ENCODE measurements around the gene KNTC1. TPM values are rescaled to one million over a fixed set of nuclear protein-coding genes. Genes with fewer than 3 reads are reported as not detected.

KNTC1 gene
- total and polyA plus RNA-seq, 2 of the 13 experiments (the other 11 are each of a cell fraction or from before 2014, with no cell fraction given), result 45.1 to 57.6 TPM

DNA sequence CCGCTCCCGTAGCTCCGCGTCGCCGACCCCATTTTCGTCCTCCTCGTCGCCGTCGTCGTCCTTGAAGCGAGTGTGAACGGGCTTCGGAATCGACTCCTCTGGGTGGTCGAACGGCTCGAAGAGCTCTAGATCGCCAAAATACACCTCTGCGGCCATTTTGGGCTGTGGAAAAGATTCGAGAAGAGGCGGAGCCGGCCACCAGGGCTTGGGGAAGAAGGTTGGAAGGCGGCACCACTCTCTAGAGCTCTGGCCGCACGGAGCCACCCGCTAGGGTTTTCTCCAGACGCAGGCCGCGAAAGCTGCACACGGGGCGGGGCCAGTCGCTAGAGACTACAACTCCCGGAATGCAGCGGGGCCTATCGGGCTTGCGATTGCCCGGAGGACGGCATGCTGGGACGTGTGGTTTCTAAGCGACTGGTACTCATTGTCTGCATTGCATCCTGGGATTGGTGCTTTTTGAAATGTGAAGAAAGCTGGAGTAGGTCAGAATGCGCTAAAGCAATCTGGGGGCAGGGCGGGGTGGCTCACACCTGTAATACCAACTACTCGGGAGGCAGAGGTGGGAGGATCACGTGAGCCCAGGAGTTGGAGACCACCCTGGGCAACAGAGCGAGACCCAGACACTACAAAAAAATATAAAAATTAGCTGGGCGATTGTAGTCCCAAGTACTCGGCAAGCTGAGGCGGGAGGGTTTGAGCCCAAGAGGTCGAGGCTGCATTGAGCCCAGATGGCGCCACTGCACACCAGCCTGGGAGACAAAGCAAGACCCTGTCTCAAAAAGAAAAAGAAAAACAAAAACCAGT lies 26.2 kb upstream of the KNTC1 start, which contains the start of gene ZCCHC8 (continued):
- peak; percentile 26; the same call in 1 of the 2 replicates for TF ChIP-seq ZNF709 (CRISPR knock-in tag; IDR thresholded peaks at IDR 0.05)
- TF ChIP-seq ZNF547 (CRISPR knock-in tag; IDR thresholded peaks at IDR 0.05), result peak; percentile 85
- TF ChIP-seq, protein P1, sequence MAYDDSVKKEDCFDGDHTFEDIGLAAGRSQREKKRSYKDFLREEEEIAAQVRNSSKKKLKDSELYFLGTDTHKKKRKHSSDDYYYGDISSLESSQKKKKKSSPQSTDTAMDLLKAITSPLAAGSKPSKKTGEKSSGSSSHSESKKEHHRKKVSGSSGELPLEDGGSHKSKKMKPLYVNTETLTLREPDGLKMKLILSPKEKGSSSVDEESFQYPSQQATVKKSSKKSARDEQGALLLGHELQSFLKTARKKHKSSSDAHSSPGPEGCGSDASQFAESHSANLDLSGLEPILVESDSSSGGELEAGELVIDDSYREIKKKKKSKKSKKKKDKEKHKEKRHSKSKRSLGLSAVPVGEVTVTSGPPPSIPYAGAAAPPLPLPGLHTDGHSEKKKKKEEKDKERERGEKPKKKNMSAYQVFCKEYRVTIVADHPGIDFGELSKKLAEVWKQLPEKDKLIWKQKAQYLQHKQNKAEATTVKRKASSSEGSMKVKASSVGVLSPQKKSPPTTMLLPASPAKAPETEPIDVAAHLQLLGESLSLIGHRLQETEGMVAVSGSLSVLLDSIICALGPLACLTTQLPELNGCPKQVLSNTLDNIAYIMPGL (CRISPR knock-in tag; IDR thresholded peaks at IDR 0.05; ENCODE audit: borderline replicate concordance in 1 of 2, low read depth in 1 of 2), result peak in 1 of 2 experiments; percentile 85
- peak; percentile 76 for TF ChIP-seq NFYC (CRISPR knock-in tag; IDR thresholded peaks at IDR 0.05)
- TF ChIP-seq, protein P2, sequence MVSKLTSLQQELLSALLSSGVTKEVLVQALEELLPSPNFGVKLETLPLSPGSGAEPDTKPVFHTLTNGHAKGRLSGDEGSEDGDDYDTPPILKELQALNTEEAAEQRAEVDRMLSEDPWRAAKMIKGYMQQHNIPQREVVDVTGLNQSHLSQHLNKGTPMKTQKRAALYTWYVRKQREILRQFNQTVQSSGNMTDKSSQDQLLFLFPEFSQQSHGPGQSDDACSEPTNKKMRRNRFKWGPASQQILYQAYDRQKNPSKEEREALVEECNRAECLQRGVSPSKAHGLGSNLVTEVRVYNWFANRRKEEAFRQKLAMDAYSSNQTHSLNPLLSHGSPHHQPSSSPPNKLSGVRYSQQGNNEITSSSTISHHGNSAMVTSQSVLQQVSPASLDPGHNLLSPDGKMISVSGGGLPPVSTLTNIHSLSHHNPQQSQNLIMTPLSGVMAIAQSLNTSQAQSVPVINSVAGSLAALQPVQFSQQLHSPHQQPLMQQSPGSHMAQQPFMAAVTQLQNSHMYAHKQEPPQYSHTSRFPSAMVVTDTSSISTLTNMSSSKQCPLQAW (CRISPR knock-in tag; IDR thresholded peaks at IDR 0.05), result peak; percentile 77
- TF ChIP-seq, protein P3, sequence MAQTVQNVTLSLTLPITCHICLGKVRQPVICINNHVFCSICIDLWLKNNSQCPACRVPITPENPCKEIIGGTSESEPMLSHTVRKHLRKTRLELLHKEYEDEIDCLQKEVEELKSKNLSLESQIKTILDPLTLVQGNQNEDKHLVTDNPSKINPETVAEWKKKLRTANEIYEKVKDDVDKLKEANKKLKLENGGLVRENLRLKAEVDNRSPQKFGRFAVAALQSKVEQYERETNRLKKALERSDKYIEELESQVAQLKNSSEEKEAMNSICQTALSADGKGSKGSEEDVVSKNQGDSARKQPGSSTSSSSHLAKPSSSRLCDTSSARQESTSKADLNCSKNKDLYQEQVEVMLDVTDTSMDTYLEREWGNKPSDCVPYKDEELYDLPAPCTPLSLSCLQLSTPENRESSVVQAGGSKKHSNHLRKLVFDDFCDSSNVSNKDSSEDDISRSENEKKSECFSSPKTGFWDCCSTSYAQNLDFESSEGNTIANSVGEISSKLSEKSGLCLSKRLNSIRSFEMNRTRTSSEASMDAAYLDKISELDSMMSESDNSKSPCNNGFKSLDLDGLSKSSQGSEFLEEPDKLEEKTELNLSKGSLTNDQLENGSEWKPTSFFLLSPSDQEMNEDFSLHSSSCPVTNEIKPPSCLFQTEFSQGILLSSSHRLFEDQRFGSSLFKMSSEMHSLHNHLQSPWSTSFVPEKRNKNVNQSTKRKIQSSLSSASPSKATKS (CRISPR knock-in tag; IDR thresholded peaks at IDR 0.05), result no peak
- TF ChIP-seq, protein P4, sequence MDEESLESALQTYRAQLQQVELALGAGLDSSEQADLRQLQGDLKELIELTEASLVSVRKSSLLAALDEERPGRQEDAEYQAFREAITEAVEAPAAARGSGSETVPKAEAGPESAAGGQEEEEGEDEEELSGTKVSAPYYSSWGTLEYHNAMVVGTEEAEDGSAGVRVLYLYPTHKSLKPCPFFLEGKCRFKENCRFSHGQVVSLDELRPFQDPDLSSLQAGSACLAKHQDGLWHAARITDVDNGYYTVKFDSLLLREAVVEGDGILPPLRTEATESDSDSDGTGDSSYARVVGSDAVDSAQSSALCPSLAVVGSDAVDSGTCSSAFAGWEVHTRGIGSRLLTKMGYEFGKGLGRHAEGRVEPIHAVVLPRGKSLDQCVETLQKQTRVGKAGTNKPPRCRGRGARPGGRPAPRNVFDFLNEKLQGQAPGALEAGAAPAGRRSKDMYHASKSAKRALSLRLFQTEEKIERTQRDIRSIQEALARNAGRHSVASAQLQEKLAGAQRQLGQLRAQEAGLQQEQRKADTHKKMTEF (CRISPR knock-in tag; IDR thresholded peaks at IDR 0.05), result peak; percentile 92
- TF ChIP-seq ZSCAN9 (CRISPR knock-in tag; IDR thresholded peaks at IDR 0.05; ENCODE audit: borderline replicate concordance), result peak; percentile 57; the same call in 1 of the 2 replicates
- TF ChIP-seq KDM3A (CRISPR knock-in tag; IDR thresholded peaks at IDR 0.05; ENCODE audit: low read depth), result peak; percentile 85
- TF ChIP-seq, protein P5, sequence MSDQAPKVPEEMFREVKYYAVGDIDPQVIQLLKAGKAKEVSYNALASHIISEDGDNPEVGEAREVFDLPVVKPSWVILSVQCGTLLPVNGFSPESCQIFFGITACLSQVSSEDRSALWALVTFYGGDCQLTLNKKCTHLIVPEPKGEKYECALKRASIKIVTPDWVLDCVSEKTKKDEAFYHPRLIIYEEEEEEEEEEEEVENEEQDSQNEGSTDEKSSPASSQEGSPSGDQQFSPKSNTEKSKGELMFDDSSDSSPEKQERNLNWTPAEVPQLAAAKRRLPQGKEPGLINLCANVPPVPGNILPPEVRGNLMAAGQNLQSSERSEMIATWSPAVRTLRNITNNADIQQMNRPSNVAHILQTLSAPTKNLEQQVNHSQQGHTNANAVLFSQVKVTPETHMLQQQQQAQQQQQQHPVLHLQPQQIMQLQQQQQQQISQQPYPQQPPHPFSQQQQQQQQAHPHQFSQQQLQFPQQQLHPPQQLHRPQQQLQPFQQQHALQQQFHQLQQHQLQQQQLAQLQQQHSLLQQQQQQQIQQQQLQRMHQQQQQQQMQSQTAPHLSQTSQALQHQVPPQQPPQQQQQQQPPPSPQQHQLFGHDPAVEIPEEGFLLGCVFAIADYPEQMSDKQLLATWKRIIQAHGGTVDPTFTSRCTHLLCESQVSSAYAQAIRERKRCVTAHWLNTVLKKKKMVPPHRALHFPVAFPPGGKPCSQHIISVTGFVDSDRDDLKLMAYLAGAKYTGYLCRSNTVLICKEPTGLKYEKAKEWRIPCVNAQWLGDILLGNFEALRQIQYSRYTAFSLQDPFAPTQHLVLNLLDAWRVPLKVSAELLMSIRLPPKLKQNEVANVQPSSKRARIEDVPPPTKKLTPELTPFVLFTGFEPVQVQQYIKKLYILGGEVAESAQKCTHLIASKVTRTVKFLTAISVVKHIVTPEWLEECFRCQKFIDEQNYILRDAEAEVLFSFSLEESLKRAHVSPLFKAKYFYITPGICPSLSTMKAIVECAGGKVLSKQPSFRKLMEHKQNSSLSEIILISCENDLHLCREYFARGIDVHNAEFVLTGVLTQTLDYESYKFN (CRISPR knock-in tag; conservative IDR thresholded peaks at IDR 0.05), result peak; percentile 63
- TF ChIP-seq MAFF (IDR thresholded peaks at IDR 0.05; ENCODE audit: low read depth, low read length), result no peak
- TF ChIP-seq ZNF777 (CRISPR knock-in tag; IDR thresholded peaks at IDR 0.05), result no peak
- peak; percentile 82 for TF ChIP-seq RBFOX2 (IDR thresholded peaks at IDR 0.05; ENCODE audit: low read depth, low read length)
- TF ChIP-seq, protein P6, sequence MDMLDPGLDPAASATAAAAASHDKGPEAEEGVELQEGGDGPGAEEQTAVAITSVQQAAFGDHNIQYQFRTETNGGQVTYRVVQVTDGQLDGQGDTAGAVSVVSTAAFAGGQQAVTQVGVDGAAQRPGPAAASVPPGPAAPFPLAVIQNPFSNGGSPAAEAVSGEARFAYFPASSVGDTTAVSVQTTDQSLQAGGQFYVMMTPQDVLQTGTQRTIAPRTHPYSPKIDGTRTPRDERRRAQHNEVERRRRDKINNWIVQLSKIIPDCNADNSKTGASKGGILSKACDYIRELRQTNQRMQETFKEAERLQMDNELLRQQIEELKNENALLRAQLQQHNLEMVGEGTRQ (IDR thresholded peaks at IDR 0.05; ENCODE audit: low read depth, low read length), result no peak
- TF ChIP-seq, protein P6 (CRISPR knock-in tag; IDR thresholded peaks at IDR 0.05; ENCODE audit: borderline replicate concordance), result peak; percentile 46

Data from HepG2 (cell line).